HepG2 (cell line): ENCODE measurements around the gene CPB1. TPM values are rescaled to one million over a fixed set of nuclear protein-coding genes. Genes with fewer than 3 reads are reported as not detected.

Experiments
- ATAC-seq: fragments of 200-7000 bp; cut with Tn5 transposase; 3 replicates; pipeline ENCODE4 v1.9.1; 2020; ENCODE audit warnings: mild to moderate bottlenecking, moderate library complexity
- BruUV-seq: library from RNA; stranded (reverse); fragments of 400-500 nt; replicated peaks from 2 replicates; lab custom pipeline; 2021; lab: Mats Ljungman, UMichigan
- CTCF ChIA-PET: fragments of 300-600 bp; formaldehyde crosslinking; extraction: SDS; loops from one replicate; lab custom pipeline; 2021; ENCODE audit warnings: low total read pairs, inconsistent platforms, low intra/inter-chr PET ratio; lab: Yijun Ruan, JAX
- POLR2A ChIA-PET: fragments of 350-600 bp; sonication (Branson Sonifier 250); formaldehyde crosslinking; loops from one replicate; lab custom pipeline; 2020; ENCODE audit warnings: antibody characterized with exemption, inconsistent platforms; lab: Yijun Ruan, JAX
- DNase-seq: peaks from one replicate; pipeline ENCODE4 v3.0.0-alpha.2; 2015; ENCODE audit warnings: low spot score
- FAIRE-seq: peaks from 3 replicates; lab custom pipeline; 2011; peaks lifted over from hg19 to GRCh38; lab: Jason Lieb, UNC
- H2AFZ ChIP-seq: one replicate; pipeline ENCODE4 v1.6.1; 2011; ENCODE audit warnings: low read length, inconsistent platforms
- H3K27ac ChIP-seq: fragments of 300-600 bp; 3 replicates; pipeline ENCODE4 v1.8.0; 2011; ENCODE audit warnings: mixed run types, mild to moderate bottlenecking, mixed read lengths, low read length, inconsistent platforms; ENCODE audit not compliant: insufficient read depth; ENCODE audit errors: extremely low read length
- H3K27me3 ChIP-seq, 2 experiments: fragments of 200-600 bp in 1 of 2; 2 replicates in 1 of 2; 3 replicates in 1 of 2; pipeline versions ENCODE4 v1.6.0 to v1.8.0; 2011; ENCODE audit warnings: low read length in 2 of 2, mild to moderate bottlenecking in 2 of 2, moderate library complexity in 2 of 2, inconsistent platforms in 1 of 2; ENCODE audit not compliant: insufficient read depth in 2 of 2, control insufficient read depth in 1 of 2
- H3K36me3 ChIP-seq, 2 experiments: fragments of 200-600 bp in 1 of 2; replicated peaks in 1 of 2; 2 replicates in 1 of 2; 3 replicates in 1 of 2; pipeline versions ENCODE4 v1.5.1 to v1.8.0; 2011; ENCODE audit warnings: low read length in 2 of 2, inconsistent platforms in 1 of 2; ENCODE audit not compliant: insufficient read depth in 2 of 2, control insufficient read depth in 1 of 2
- H3K4me1 ChIP-seq: 2 replicates; pipeline ENCODE4 v1.5.1; 2012; ENCODE audit warnings: low read length, inconsistent platforms; ENCODE audit not compliant: insufficient read depth
- H3K4me2 ChIP-seq: 2 replicates; pipeline ENCODE4 v1.6.0; 2011; ENCODE audit warnings: low read depth, low read length, inconsistent platforms
- H3K4me3 ChIP-seq, 3 experiments: fragments of 200-600 bp in 1 of 3; sonication (generic), shearing (Covaris generic) in 1 of 3; replicated peaks in 1 of 3; 2 replicates each; pipeline ENCODE4 v1.5.1; 2011 to 2016; ENCODE audit warnings: low read length in 3 of 3, inconsistent platforms in 2 of 3, low read depth in 2 of 3, mild to moderate bottlenecking in 2 of 3, control low read depth in 1 of 3, mixed read lengths in 1 of 3; ENCODE audit not compliant: insufficient read depth in 1 of 3
- H3K79me2 ChIP-seq: one replicate; pipeline ENCODE4 v1.6.1; 2011; ENCODE audit warnings: low read length, inconsistent platforms; ENCODE audit not compliant: insufficient read depth
- H3K9ac ChIP-seq: 2 replicates; pipeline ENCODE4 v1.6.0; 2011; ENCODE audit warnings: mild to moderate bottlenecking, low read depth, low read length, inconsistent platforms; ENCODE audit not compliant: insufficient read depth
- H3K9me3 ChIP-seq: 2 replicates; pipeline ENCODE4 v1.5.1; 2012; ENCODE audit warnings: mild to moderate bottlenecking, low read length
- H4K20me1 ChIP-seq: 2 replicates; pipeline ENCODE4 v1.6.0; 2011; ENCODE audit warnings: inconsistent platforms, mild to moderate bottlenecking, low read length, moderate library complexity; ENCODE audit not compliant: insufficient read depth
- MLX ChIP-seq: IDR thresholded peaks from 2 replicates; pipeline ENCODE4 v1.6.1; 2016
- POLR2AphosphoS5 ChIP-seq: IDR thresholded peaks from 2 replicates; pipeline ENCODE4 v1.6.1; 2012; ENCODE audit warnings: low read depth, low read length
- ZNF761 ChIP-seq: sonication (generic); formaldehyde crosslinking; conservative IDR thresholded peaks from 2 replicates; pipeline ENCODE4 v1.4.0; 2020; ENCODE audit warnings: mild to moderate bottlenecking, missing genetic modification reagents
- ZNF83 ChIP-seq: sonication (generic); formaldehyde crosslinking; IDR thresholded peaks from 2 replicates; pipeline ENCODE4 v1.4.0; 2020; ENCODE audit warnings: missing genetic modification reagents, mild to moderate bottlenecking, borderline replicate concordance
- WGBS: methylation state at CpG from one replicate; pipeline ENCODE4 v1.1.6; 2017; ENCODE audit warnings: low lambda C conversion rate; 5-methylcytosine and 5-hydroxymethylcytosine counted together
- in situ Hi-C: cut with HindIII; loops from 2 replicates; pipeline ENCODE4 v1.10.0; 2017; ENCODE audit warnings: low pct_unique_long_range_greater_than_20kb; ENCODE audit not compliant: extremely low pct_ligation_motif_present
- intact Hi-C: fragments of 100-400 bp; cut with micrococcal nuclease; formaldehyde crosslinking; loops from one replicate; pipeline ENCODE4 v1.10.0; 2022; ENCODE audit not compliant: unreplicated experiment
- polyA plus RNA-seq, 8 experiments: library from polyadenylated mRNA; depleted of rRNA in 3 of 8; stranded (reverse) in 7 of 8; unstranded in 1 of 8; fragments of >200 nt; fragmentation: Illumina TruSeq in 4 of 8; extraction: Trizol in 4 of 8; gene quantifications; 2 replicates each; pipeline versions ENCODE4 v1.2.1 to v1.2.3, GENCODE V29; 2011 to 2016; ENCODE audit warnings: low read depth in 4 of 8, missing spikeins in 1 of 8, mixed read lengths in 1 of 8; ENCODE audit not compliant: insufficient read depth in 1 of 8
- total RNA-seq, 5 experiments: library from RNA; depleted of rRNA; stranded (reverse); fragments of >200 nt; fragmentation: Illumina TruSeq; extraction: Trizol; gene quantifications; 2 replicates each; pipeline ENCODE4 v1.2.3, GENCODE V29; 2016; ENCODE audit warnings: low read depth in 1 of 5

CPB1 gene
- total and polyA plus RNA-seq, 2 of the 13 experiments (the other 11 are each of a cell fraction or from before 2014, with no cell fraction given) = not detected

DNA sequence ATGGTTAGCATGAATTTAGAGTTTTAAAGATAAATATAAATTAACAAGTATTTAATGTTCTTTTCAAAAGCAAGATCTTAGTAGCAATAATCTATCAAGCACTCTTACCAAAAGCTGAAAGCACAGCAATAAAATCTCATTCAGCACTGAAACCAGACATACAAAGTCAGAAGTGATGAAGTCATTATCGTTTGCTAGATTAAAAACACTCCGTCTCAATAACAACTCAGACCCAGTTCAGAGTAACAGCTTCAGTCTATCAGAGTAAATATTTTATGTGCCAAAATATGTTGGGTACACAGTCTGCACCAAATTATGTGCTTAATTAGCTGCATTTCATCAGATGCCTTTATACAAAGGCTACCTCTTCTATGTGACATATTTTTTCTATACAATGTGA, 79.1 kb downstream of the CPB1 start:
- in situ Hi-C loops = no loop called here
- H3K4me3 ChIP-seq = no peak overlapping the region
- peaks cover 0 to 4% of the 10 kb centered on the region in 2 experiments; a peak in 1 of 5 replicates for H3K27me3 ChIP-seq
- intact Hi-C loops = no loop called here
- H3K9ac ChIP-seq = no peak overlapping the region
- no TSS peak for BruUV-seq
- H3K4me1 ChIP-seq = no peaks in the 10 kb centered on the region
- CTCF ChIA-PET = no interaction called here
- no peaks in the 10 kb centered on the region for H3K79me2 ChIP-seq
- H4K20me1 ChIP-seq = no peaks in the 10 kb centered on the region
- WGBS = 41% methylated on average over 2 of the region's 2 CpGs
- DNase-seq (no peak), FAIRE-seq (no peak), ATAC-seq (no peak)
- H3K36me3 ChIP-seq = no peaks in the 10 kb centered on the region
- POLR2A ChIA-PET = no interaction called here
- no peak overlapping the region for H3K4me2 ChIP-seq
- no peaks in the 10 kb centered on the region for H3K9me3 ChIP-seq
- H3K27ac ChIP-seq = no peak overlapping the region
- no peak for TF ChIP-seq POLR2AphosphoS5
- TF ChIP-seq ZNF83 (CRISPR knock-in tag) = no peak
- TF ChIP-seq ZNF761 (CRISPR knock-in tag) = no peak
- TF ChIP-seq MLX (CRISPR knock-in tag) = no peak
- TF ChIP-seq, all 625 proteins: peak for 0
- H2AFZ ChIP-seq = no peak overlapping the region

Other genes starting within 250 kb of the CPB1 start
- 0.08 and 0.64 TPM in 2 replicates for gene AGTR1, start 129.9 kb upstream of the CPB1 start, total RNA-seq (2016; rRNA removed; fragmentation: Illumina TruSeq; extraction: Trizol)
- 1.5 and 3.1 TPM in 2 replicates for gene AGTR1, start 129.9 kb upstream of the CPB1 start, polyA plus RNA-seq (2011; rRNA removed)
- gene CPA3, start 37.5 kb downstream of the CPB1 start, total RNA-seq (2016; rRNA removed; fragmentation: Illumina TruSeq; extraction: Trizol) = not detected in 2 replicates
- gene CPA3, start 37.5 kb downstream of the CPB1 start, polyA plus RNA-seq (2011; rRNA removed) = not detected in 2 replicates
- 28.1 and 52.1 TPM in 2 replicates for gene GYG1, start 163.7 kb downstream of the CPB1 start, total RNA-seq (2016; rRNA removed; fragmentation: Illumina TruSeq; extraction: Trizol)
- 12.6 and 15.7 TPM in 2 replicates for gene GYG1, start 163.7 kb downstream of the CPB1 start, polyA plus RNA-seq (2011; rRNA removed)